Heart right ventricle (tissue), 16 donors: ENCODE measurements around the gene LMF2. TPM values are rescaled to one million over a fixed set of nuclear protein-coding genes. Genes with fewer than 3 reads are reported as not detected.
"Not testable (repeated sequence)": the region's sequence is repeated elsewhere in the genome, so short reads cannot be mapped to it uniquely, and the experiment has no call there.

Source experiments
- ATAC-seq, 8 donors: fragments of 200-7000 bp; cut with Tn5 transposase; one replicate each; pipeline ENCODE4 v1.9.1; 2020; ENCODE audit warnings: mild to moderate bottlenecking in 8 of 8, moderate library complexity in 8 of 8, moderate number of reproducible peaks in 1 of 8
- DNase-seq, 2 donors: peaks; one replicate each; pipeline ENCODE4 v3.0.0-alpha.2; 2020
- H3K27ac ChIP-seq, 10 donors: fragments of 200-600 bp; sonication (generic) in 2 of 10; one replicate each; pipeline versions ENCODE4 v1.5.0 to v1.8.0; 2020 to 2022; ENCODE audit warnings: mild to moderate bottlenecking in 3 of 10
- H3K27me3 ChIP-seq, 7 donors: fragments of 200-600 bp; one replicate each; pipeline ENCODE4 v1.8.0; 2021 to 2022; ENCODE audit warnings: mild to moderate bottlenecking in 2 of 7
- H3K36me3 ChIP-seq, 9 donors: fragments of 200-600 bp; sonication (generic) in 1 of 9; one replicate each; pipeline versions ENCODE4 v1.5.0 to v1.8.0; 2020 to 2022; ENCODE audit warnings: mild to moderate bottlenecking in 2 of 9
- H3K4me1 ChIP-seq, 9 donors: fragments of 200-600 bp; sonication (generic) in 1 of 9; one replicate each; pipeline versions ENCODE4 v1.5.0 to v1.8.0; 2020 to 2022; ENCODE audit warnings: mild to moderate bottlenecking in 4 of 9
- H3K4me3 ChIP-seq, 10 donors: fragments of 200-600 bp; sonication (generic) in 2 of 10; one replicate each; pipeline versions ENCODE4 v1.5.0 to v1.8.0; 2020 to 2022; ENCODE audit warnings: mild to moderate bottlenecking in 7 of 10, moderate library complexity in 2 of 10
- H3K9me3 ChIP-seq, 11 donors: fragments of 200-600 bp in 10 of 11; sonication (generic) in 2 of 11; one replicate each; pipeline versions ENCODE4 v1.5.0 to v1.8.0; 2013 to 2022; ENCODE audit warnings: mild to moderate bottlenecking in 2 of 11, control low read depth in 1 of 11, moderate library complexity in 1 of 11
- CTCF ChIP-seq, 9 donors: fragments of 200-600 bp; sonication (generic) in 2 of 9; IDR thresholded peaks; one replicate each; pipeline versions ENCODE4 v1.5.0 to v1.8.0; 2021 to 2022; ENCODE audit warnings: antibody characterized with exemption in 9 of 9, mild to moderate bottlenecking in 5 of 9, moderate library complexity in 1 of 9
- WGBS, 2 donors: extraction: QIAGEN DNeasy Blood & Tissue Kit; methylation state at CpG; one replicate each; pipeline ENCODE4 v1.1.7; 2013; ENCODE audit warnings: inconsistent platforms in 1 of 2; 5-methylcytosine and 5-hydroxymethylcytosine counted together
- intact Hi-C, 10 donors: fragments of 100-400 bp; cut with DNase I; formaldehyde crosslinking; loops; one replicate each; pipeline versions ENCODE4 v1.11.1 to v1.14.2; 2022
- polyA plus RNA-seq, 2 donors: library from polyadenylated mRNA; stranded (reverse); fragments of 200-250 nt; gene quantifications; one replicate each; pipeline ENCODE4 v1.2.3, GENCODE V29; 2013
- total RNA-seq, 10 donors: library from RNA; stranded (reverse); fragmentation: NEBNext Ultra II Directional in 3 of 10; extraction: Animal tissue kit (Norgen Biotek cat#: 25700) in 3 of 10; gene quantifications; one replicate each; pipeline versions ENCODE4 v1.2.1 to v1.2.4, GENCODE V29; 2021 to 2023
- donor health status: Arrhythmogenic right ventricular cardiomyopathy.
- donor health status: ischemic (EF 13 %, LVEDD 7.1; RV severe dilation, severe dysfunction).
- donor health status: healthy with polysubstance abuse.
- donor health status: DM: no; HTN: yes; CAD: no.
- donor health status: DM: no; HTN: no; CAD: no.
- donor health status: ischemic (EF 25% LVEDD 6.9; RV normal size, moderate dysfunction).
- donor health status: ischemic (EF 25% LVEDD 5.7; RV mildly dilated, moderate dysfunction).
- donor health status: healthy.
- donor health status: DM: yes; HTN: yes; CAD: no.
- donor health status: Ischemic cardiomyopathy.
- donor health status: ischemic (EF 35%, LVEDD 5.7; RV mildly dilated, moderate dysfunction).
- donor health status: nonischemic (EF 11% LVEDD 7.7; RV severe dilation, severe dysfunction).
- donor health status: DM: yes; HTN: yes; CAD: no.
- donor health status: PGD.
- donor health status: ischemic (EF 29% LVEDD 5.4; RV normal size, mild dysfunction).
- donor health status: nonischemic (EF 23%, LVEDD 6.1; RV moderate dilation, normal function).

Gene LMF2
- total and polyA plus RNA-seq, 12 donors = 18.8 to 42.5 (median 25.4) TPM

GRCh38 chr22:50522208-50522805 is 14.8 kb upstream of the LMF2 start:
- 91 to 92% methylated on average over 15 of the region's 15 CpGs for WGBS, 2 donors
- Histone ChIP-seq H3K27ac (no peak overlapping the region), H3K27me3 (no peaks in the 10 kb centered on the region), H3K4me1 (peaks cover 4 to 28% (median 26%) of the 10 kb centered on the region in 9 donors), H3K36me3 (peaks cover 0 to 74% (median 44%) of the 10 kb centered on the region in 9 donors), H3K4me3 (no peak overlapping the region), H3K9me3 (no peaks in the 10 kb centered on the region)
- TF ChIP-seq CTCF (IDR thresholded peaks at IDR 0.05) = no peak
- ATAC-seq (no peak), DNase-seq (no peak)
- intact Hi-C loops = loop anchor here in 2 of 10 donors (5.0 to 10.0 kb wide), 2 partner anchors 60 to 278 kb away; partner anchors contain the start of genes CHKB (in 1 of the 2) and TUBGCP6 (in 1 of the 2)

GRCh38 chr22:50521710-50522109 is 14.2 kb upstream of the LMF2 start:
- no peaks in the 10 kb centered on the region for H3K9me3 ChIP-seq
- TF ChIP-seq CTCF (IDR thresholded peaks at IDR 0.05) = no peak
- no peaks in the 10 kb centered on the region for H3K27me3 ChIP-seq
- H3K27ac ChIP-seq = no peak overlapping the region
- ATAC-seq = no peak
- peaks cover 0 to 79% (median 44%) of the 10 kb centered on the region in 9 donors for H3K36me3 ChIP-seq
- WGBS, 2 donors = 91 to 94% methylated on average over 10 of the region's 10 CpGs
- intact Hi-C loops = loop anchor here in 2 of 10 donors (5.0 to 10.0 kb wide), 2 partner anchors 61 to 277 kb away; partner anchors contain the start of genes CHKB (in 1 of the 2) and TUBGCP6 (in 1 of the 2)
- no peak for DNase-seq
- no peak overlapping the region for H3K4me3 ChIP-seq
- peaks cover 4 to 22% (median 20%) of the 10 kb centered on the region in 9 donors for H3K4me1 ChIP-seq

GRCh38 chr22:50520826-50521453 is 13.4 kb upstream of the LMF2 start:
- Histone ChIP-seq H3K27ac (no peak overlapping the region), H3K9me3 (no peaks in the 10 kb centered on the region), H3K36me3 (peaks cover 0 to 87% (median 44%) of the 10 kb centered on the region in 9 donors), H3K4me3 (no peak overlapping the region), H3K4me1 (peaks cover 4 to 17% (median 14%) of the 10 kb centered on the region in 9 donors), H3K27me3 (no peaks in the 10 kb centered on the region)
- no peak for ATAC-seq
- TF ChIP-seq CTCF (IDR thresholded peaks at IDR 0.05) = no peak
- DNase-seq = no peak
- 94 to 95% methylated on average over 13 of the region's 13 CpGs for WGBS, 2 donors
- intact Hi-C loops = loop anchor here in 2 of 10 donors (5.0 to 10.0 kb wide), 2 partner anchors 61 to 276 kb away; partner anchors contain the start of genes CHKB (in 1 of the 2) and TUBGCP6 (in 1 of the 2)

GRCh38 chr22:50520184-50520583 is 12.7 kb upstream of the LMF2 start:
- H3K9me3 ChIP-seq, H3K27ac ChIP-seq, H3K27me3 ChIP-seq, H3K4me3 ChIP-seq, ATAC-seq, DNase-seq: not testable (repeated sequence)
- intact Hi-C loops = loop anchor here in 2 of 10 donors (5.0 to 10.0 kb wide), 2 partner anchors 62 to 275 kb away; partner anchors contain the start of genes CHKB (in 1 of the 2) and TUBGCP6 (in 1 of the 2)
- 95 to 98% methylated on average over 8 of the region's 8 CpGs for WGBS, 2 donors
- H3K4me1 ChIP-seq = peaks cover 4 to 16% (median 14%) of the 10 kb centered on the region in 9 donors
- peaks cover 0 to 89% (median 44%) of the 10 kb centered on the region in 9 donors for H3K36me3 ChIP-seq
